HG03439 (cell line): ENCODE measurements around the gene KANK4.

ENCODE experiments used
- ATAC-seq: cut with Tn5 transposase; IDR thresholded peaks from one replicate; pipeline ENCODE4 v1.9.1; 2021; ENCODE audit warnings: mild to moderate bottlenecking, moderate library complexity; ENCODE audit not compliant: unreplicated experiment

KANK4 gene

GRCh38 chr1:62318756-62319544, at the start of gene KANK4:
Gene KANK4 (minus strand): TSS chr1:62319434. CDS start chr1:62281564, 37,870 bp downstream.
- ATAC-seq = no peak

GRCh38 chr1:62368989-62369388, 49.8 kb upstream of the KANK4 start:
- ATAC-seq = no peak

- no peak for ATAC-seq
Observed at GRCh38 chr1:62367005-62367557, 47.8 kb upstream of the KANK4 start.

- no peak for ATAC-seq
Observed at GRCh38 chr1:62364721-62365120, 45.5 kb upstream of the KANK4 start.

- no peak for ATAC-seq
Observed at GRCh38 chr1:62362926-62363325, 43.7 kb upstream of the KANK4 start.

- ATAC-seq = no peak
Observed at GRCh38 chr1:62362061-62362917, 43.1 kb upstream of the KANK4 start.

GRCh38 chr1:62361431-62361830, 42.2 kb upstream of the KANK4 start:
- ATAC-seq = no peak

- no peak for ATAC-seq
Observed at GRCh38 chr1:62358665-62359373, 39.6 kb upstream of the KANK4 start.

- no peak for ATAC-seq
Observed at GRCh38 chr1:62357916-62358315, 38.7 kb upstream of the KANK4 start.

- no peak for ATAC-seq
Observed at GRCh38 chr1:62356257-62356835, 37.1 kb upstream of the KANK4 start.

GRCh38 chr1:62355095-62355494, 35.9 kb upstream of the KANK4 start:
- no peak for ATAC-seq

GRCh38 chr1:62353853-62354252, 34.6 kb upstream of the KANK4 start:
- no peak for ATAC-seq

GRCh38 chr1:62352387-62352786, 33.2 kb upstream of the KANK4 start:
- ATAC-seq = no peak

GRCh38 chr1:62349470-62350233, 30.4 kb upstream of the KANK4 start:
- ATAC-seq = no peak

GRCh38 chr1:62346886-62347285, 27.7 kb upstream of the KANK4 start:
- ATAC-seq = no peak

- no peak for ATAC-seq
Observed at GRCh38 chr1:62343911-62344310, 24.7 kb upstream of the KANK4 start.

GRCh38 chr1:62342270-62342669, 23.0 kb upstream of the KANK4 start:
- ATAC-seq = no peak

- no peak for ATAC-seq
Observed at GRCh38 chr1:62341615-62342014, 22.4 kb upstream of the KANK4 start.

GRCh38 chr1:62341089-62341488, 21.9 kb upstream of the KANK4 start:
- ATAC-seq = no peak
